GM12864 (cell line): ENCODE data around the gene THRB.

Source experiments
- DNase-seq: peaks from one replicate; pipeline ENCODE4 v3.0.0-alpha.2; 2011; ENCODE audit warnings: low read depth
- H3K4me3 ChIP-seq: 2 replicates; pipeline ENCODE4 v1.5.1; 2011; ENCODE audit warnings: mild to moderate bottlenecking, low read depth, low read length, control low read depth
- CTCF ChIP-seq: IDR thresholded peaks from 2 replicates; pipeline ENCODE4 v1.5.1; 2011; ENCODE audit warnings: low read depth, mild to moderate bottlenecking, moderate library complexity, low read length, control low read depth, inconsistent platforms; ENCODE audit errors: missing control alignments

THRB gene

DNA sequence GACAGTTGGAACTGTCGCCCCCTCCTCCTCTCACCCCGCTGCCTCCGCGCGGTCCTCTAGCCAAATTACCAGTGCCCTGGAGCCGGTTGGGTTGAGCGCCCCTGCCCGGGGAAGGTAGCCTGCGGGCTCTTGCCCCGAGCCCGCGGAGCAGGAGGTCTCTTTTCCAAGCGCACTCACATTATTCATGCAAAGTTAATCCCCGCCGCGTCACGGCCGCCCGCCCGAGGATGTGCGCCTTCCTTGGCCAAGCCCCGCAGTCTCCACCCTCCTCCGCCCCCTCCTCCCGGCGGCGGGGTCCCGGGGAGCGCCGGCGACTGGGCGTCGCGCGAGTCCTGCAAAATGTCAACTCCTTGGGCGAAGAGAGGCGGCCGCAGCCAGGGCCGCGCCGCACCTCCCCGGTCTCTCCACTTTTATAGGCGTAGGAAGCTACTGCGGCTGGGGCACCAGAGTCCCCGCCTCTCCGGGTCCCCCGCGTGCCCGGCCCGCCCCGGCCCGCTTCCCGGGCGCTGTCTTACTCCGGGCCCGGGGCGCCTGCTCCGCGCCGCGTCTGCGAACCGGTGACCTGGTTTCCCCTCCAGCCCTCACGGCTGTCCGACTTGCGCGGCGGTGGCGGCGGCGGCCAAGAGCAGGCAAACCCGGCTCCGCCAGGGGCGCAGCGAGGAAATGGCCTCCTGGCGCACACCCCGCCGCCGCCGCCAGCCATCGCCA, at the start of gene THRB:
Gene THRB, minus strand, starts transcription at position 233 of the 708 bp plus-strand sequence.
- DNase-seq, result no peak
- H3K4me3 ChIP-seq, result no peak within 1 kb of the TSS
- no peak for TF ChIP-seq CTCF

DNA sequence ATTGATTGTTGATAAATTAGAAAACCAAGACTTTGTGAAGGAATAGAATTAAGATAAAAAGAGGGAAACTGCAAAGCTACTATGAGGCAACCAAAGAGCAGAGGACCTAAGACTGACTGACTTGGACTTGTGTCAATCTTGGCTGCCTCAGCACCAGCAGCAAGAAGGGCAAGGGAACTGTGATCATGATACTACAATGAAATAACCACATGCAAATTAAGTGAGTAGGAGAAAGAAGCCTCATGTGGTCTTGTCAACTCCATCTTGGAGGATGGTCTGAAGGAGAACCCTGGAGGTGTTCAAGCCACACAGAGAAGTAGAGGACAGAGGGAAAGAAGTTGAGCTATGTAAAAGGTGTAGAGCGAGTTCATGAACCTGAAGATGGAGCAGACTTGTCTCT, 47.3 kb upstream of the THRB start:
- H3K4me3 ChIP-seq, result no peak overlapping the region
- no peak for DNase-seq
- TF ChIP-seq CTCF, result no peak

GRCh38 chr3:24540821-24541220, 46.2 kb upstream of the THRB start:
- TF ChIP-seq CTCF, result no peak
- no peak overlapping the region for H3K4me3 ChIP-seq
- no peak for DNase-seq

- TF ChIP-seq CTCF, result no peak
- DNase-seq, result no peak
- H3K4me3 ChIP-seq, result no peak overlapping the region
Measured at GRCh38 chr3:24539699-24540098, 45.0 kb upstream of the THRB start.

GRCh38 chr3:24538891-24539290, 44.2 kb upstream of the THRB start:
- no peak for DNase-seq
- no peak overlapping the region for H3K4me3 ChIP-seq
- TF ChIP-seq CTCF, result no peak

GRCh38 chr3:24533561-24534193, 39.0 kb upstream of the THRB start:
- no peak for TF ChIP-seq CTCF
- DNase-seq, result no peak

GRCh38 chr3:24530471-24530870, 35.8 kb upstream of the THRB start:
- no peak for TF ChIP-seq CTCF
- no peak for DNase-seq

More at GRCh38 chr3:24533561-24534193, 39.0 kb upstream of the THRB start:
- no peak overlapping the region for H3K4me3 ChIP-seq

More at GRCh38 chr3:24530471-24530870, 35.8 kb upstream of the THRB start:
- H3K4me3 ChIP-seq, result no peak overlapping the region
